SK-N-MC (cell line): ENCODE results near the gene G6PD.
A peak's percentile ranks its signal among the peaks of the same experiment; 100 is the strongest.
"Not testable (repeated sequence)": the region's sequence is repeated elsewhere in the genome, so short reads cannot be mapped to it uniquely, and the experiment has no call there.

Source experiments
- DNase-seq: peaks from one replicate; pipeline ENCODE4 v3.0.0-alpha.2; 2011; ENCODE audit warnings: low read depth, low spot score
- H3K27ac ChIP-seq: fragments of 200-600 bp; sonication (generic); 2 replicates; pipeline ENCODE4 v1.5.1; 2016; ENCODE audit warnings: mixed run types
- H3K36me3 ChIP-seq: fragments of 200-600 bp; sonication (generic); 2 replicates; pipeline ENCODE4 v1.6.1; 2017; ENCODE audit warnings: antibody characterized with exemption, low read length, mixed read lengths; ENCODE audit not compliant: insufficient read depth
- H3K4me3 ChIP-seq: fragments of 200-600 bp; sonication (generic); 2 replicates; pipeline ENCODE4 v1.5.1; 2016
- H3K9ac ChIP-seq: fragments of 200-600 bp; sonication (generic); 2 replicates; pipeline ENCODE4 v1.8.0; 2017; ENCODE audit warnings: mixed run types, mixed read lengths; ENCODE audit not compliant: insufficient read length
- H3K9me3 ChIP-seq: fragments of 200-600 bp; sonication (generic); 2 replicates; pipeline ENCODE4 v1.6.1; 2017; ENCODE audit warnings: low read depth, mild to moderate bottlenecking, antibody characterized with exemption, low read length, moderate library complexity, mixed read lengths
- EZH2 ChIP-seq: fragments of 200-600 bp; sonication (generic); IDR thresholded peaks from one replicate; pipeline ENCODE4 v1.6.1; 2017; ENCODE audit warnings: antibody characterized with exemption
- FOXP2 ChIP-seq: optimal IDR thresholded peaks from 2 replicates; pipeline ENCODE3; 2011; ENCODE audit warnings: mild to moderate bottlenecking, moderate library complexity; ENCODE audit not compliant: insufficient read depth; ENCODE audit errors: extremely low read length, control extremely low read depth
- POLR2AphosphoS5 ChIP-seq: IDR thresholded peaks from 2 replicates; pipeline ENCODE4 v1.6.1; 2012; ENCODE audit warnings: mild to moderate bottlenecking, low read depth, low read length, borderline replicate concordance

G6PD gene

DNA sequence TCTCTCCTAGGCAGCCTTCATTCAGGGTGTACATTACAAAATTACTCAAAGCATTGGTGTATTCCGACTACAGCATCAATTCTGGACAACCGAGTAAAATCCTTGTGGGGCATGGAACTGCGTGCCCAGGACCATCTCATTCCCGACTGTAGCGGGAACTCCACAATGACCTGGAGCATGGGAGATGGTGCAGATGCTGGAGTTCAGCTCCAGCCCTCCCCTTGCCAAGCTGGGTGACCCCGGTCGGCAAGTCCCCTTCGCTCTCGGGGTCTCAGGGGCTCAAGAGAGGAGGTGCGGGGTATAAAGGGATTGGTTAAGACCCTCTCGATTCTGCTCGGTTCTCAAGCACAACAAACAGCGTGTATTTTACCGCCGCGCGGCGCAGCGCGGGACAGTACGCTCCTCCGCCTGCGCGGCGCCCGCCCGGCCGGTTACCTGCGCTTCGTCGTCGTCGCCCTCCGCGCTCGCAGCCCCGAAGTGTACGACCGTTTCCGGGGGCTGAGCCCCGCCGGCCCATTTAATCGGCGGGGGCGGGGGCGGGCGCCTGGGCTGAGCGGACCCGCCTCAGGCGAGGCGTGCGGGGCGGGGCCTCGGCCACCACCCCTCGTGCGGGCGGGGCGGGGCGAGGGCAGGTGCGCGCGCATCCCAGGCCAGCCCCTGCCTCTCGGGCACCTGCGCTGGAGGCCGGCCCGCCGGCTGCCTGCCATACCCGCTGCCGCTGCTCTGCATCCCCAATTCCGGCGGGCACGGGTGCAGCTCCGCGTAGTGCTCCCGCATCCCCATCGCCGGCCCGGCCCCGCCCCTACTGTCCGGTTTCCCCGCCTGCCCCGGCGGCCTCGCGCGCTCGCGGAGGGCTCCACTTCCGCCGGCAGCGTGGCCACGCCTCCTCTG lies at the start of gene G6PD:
Gene G6PD, minus strand, starts transcription at position 493 of the 891 bp plus-strand sequence. CDS start 691 bp downstream, outside the sequence.
- H3K9ac ChIP-seq: peak within 1 kb of the TSS; percentile 89
- no peak for DNase-seq
- H3K9me3 ChIP-seq: no peaks in the 10 kb centered on the region
- no peak for TF ChIP-seq EZH2
- peak; percentile 47; the same call in 1 of the 2 replicates for TF ChIP-seq POLR2AphosphoS5
- TF ChIP-seq FOXP2: no peak
- H3K27ac ChIP-seq: peak within 1 kb of the TSS; percentile 95
- H3K36me3 ChIP-seq: peaks cover 5% of the 10 kb centered on the region; the same call in 1 of the 2 replicates
- peak within 1 kb of the TSS; percentile 87 for H3K4me3 ChIP-seq

DNA sequence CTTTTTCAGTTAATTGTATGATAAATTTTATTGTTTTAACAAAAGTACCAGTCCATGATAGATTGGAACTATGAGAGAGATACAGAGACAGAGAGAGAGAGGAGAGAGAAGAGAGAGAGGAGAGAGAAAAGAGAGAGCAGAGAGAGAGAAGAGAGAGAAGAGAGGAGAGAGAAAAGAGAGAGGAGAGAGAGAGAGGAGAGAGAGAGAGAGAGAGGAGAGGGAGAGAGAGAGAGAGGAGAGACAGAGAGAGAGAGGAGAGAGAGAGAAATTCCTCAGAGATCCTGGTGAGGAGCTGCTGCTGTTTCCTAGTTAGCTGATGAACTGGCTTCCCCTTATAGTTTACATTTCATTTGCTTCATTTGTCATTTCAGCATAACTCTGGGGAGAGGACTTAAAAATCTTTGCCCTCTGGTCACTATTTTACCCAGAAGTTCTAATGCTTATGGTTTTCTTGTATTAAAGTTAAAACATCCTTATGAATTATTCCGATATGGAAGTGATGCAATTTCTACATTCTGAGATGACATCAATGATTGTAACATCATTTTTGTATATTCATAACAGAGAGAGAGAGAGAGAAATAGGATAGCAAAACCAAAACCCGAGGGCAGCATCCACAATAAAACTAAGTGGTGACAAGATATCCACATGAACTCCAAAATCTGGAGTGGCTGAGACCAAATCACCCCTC lies 49.1 kb upstream of the G6PD start:
- no peaks in the 10 kb centered on the region for H3K9me3 ChIP-seq
- no peaks in the 10 kb centered on the region for H3K36me3 ChIP-seq
- TF ChIP-seq POLR2AphosphoS5: no peak
- no peak for TF ChIP-seq FOXP2
- TF ChIP-seq EZH2: no peak
- DNase-seq: no peak
- peak overlapping the region; percentile 89 for H3K27ac ChIP-seq
- peak overlapping the region; percentile 55 for H3K9ac ChIP-seq
- peak overlapping the region; percentile 58 for H3K4me3 ChIP-seq

GRCh38 chrX:154594491-154594890 lies 47.8 kb upstream of the G6PD start:
- Histone ChIP-seq H3K27ac (no peak overlapping the region), H3K9me3 (no peaks in the 10 kb centered on the region), H3K9ac (no peak overlapping the region), H3K36me3 (no peaks in the 10 kb centered on the region), H3K4me3 (no peak overlapping the region)
- DNase-seq: no peak
- TF ChIP-seq EZH2 (no peak), POLR2AphosphoS5 (no peak), FOXP2 (no peak)

- Histone ChIP-seq H3K27ac (no peak overlapping the region), H3K9me3 (no peaks in the 10 kb centered on the region), H3K9ac (no peak overlapping the region), H3K36me3 (no peaks in the 10 kb centered on the region), H3K4me3 (no peak overlapping the region)
- no peak for TF ChIP-seq POLR2AphosphoS5
- no peak for TF ChIP-seq EZH2
- TF ChIP-seq FOXP2: no peak
- DNase-seq: no peak
Observed at GRCh38 chrX:154593201-154593600, 46.6 kb upstream of the G6PD start.

- no peaks in the 10 kb centered on the region for H3K9me3 ChIP-seq
- DNase-seq: no peak
Observed at GRCh38 chrX:154592505-154592904, 45.9 kb upstream of the G6PD start.

DNA sequence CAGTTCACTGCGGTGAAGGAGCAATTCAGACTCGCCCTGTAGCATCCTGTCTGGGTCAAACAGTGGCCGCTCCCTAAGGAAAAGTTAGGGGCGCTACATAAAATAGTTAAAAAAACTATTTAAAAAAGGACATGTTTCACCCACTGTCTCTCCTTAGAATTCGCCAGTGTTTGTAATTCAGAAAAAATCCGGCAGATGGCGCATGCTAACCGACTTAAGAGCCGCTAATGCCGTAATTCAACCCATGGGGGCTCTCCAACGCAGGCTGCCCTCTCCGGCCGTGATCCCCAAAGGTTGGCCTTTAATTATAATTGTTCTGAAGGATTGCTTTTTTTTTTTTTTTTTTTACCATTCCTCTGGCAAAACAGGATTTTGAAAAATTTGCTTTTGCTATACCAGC lies 43.8 kb upstream of the G6PD start:
- H3K36me3 ChIP-seq, H3K9me3 ChIP-seq, H3K4me3 ChIP-seq, H3K9ac ChIP-seq, H3K27ac ChIP-seq, DNase-seq: not testable (repeated sequence)

More at GRCh38 chrX:154592505-154592904, 45.9 kb upstream of the G6PD start:
- TF ChIP-seq FOXP2 (no peak), EZH2 (no peak), POLR2AphosphoS5 (no peak)
- Histone ChIP-seq H3K4me3 (no peak overlapping the region), H3K9ac (no peak overlapping the region), H3K36me3 (no peaks in the 10 kb centered on the region), H3K27ac (no peak overlapping the region)

- not testable (repeated sequence) for DNase-seq, H3K9ac ChIP-seq, H3K27ac ChIP-seq, H3K9me3 ChIP-seq, H3K4me3 ChIP-seq, H3K36me3 ChIP-seq
Observed at GRCh38 chrX:154584585-154585183, 38.0 kb upstream of the G6PD start, which contains the start of gene CTAG1A. Gene CTAG1A (plus strand): TSS chrX:154585133. CDS start chrX:154585207, 74 bp downstream.

- not testable (repeated sequence) for H3K36me3 ChIP-seq, H3K9me3 ChIP-seq, H3K27ac ChIP-seq, H3K9ac ChIP-seq, DNase-seq, H3K4me3 ChIP-seq
Observed at GRCh38 chrX:154582994-154583393, 36.3 kb upstream of the G6PD start.

GRCh38 chrX:154575076-154575475 lies 28.4 kb upstream of the G6PD start:
- H3K9ac ChIP-seq, H3K27ac ChIP-seq, H3K9me3 ChIP-seq, DNase-seq, H3K36me3 ChIP-seq, H3K4me3 ChIP-seq: not testable (repeated sequence)

GRCh38 chrX:154573061-154573460 lies 26.4 kb upstream of the G6PD start:
- H3K9me3 ChIP-seq, DNase-seq, H3K9ac ChIP-seq, H3K4me3 ChIP-seq, H3K36me3 ChIP-seq, H3K27ac ChIP-seq: not testable (repeated sequence)

DNA sequence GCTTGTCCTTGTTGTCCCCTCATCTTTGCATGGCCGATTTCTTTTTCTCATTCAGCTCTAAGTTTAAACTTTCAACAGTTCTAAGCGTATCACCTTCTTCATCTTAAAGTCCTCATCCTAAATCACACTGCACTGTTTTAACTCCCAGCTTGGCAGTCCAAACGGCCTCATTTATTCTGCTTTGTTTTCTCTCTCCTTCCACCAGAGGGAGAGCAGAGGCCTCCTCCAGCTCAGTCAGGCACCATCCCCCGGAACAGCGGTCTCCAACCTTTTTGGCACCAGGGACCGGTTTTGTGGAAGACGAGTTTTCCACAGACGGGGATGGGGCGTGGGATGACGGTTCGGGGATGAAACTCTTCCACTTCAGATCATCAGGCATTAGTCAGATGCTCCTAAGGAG lies 23.7 kb upstream of the G6PD start:
- H3K9me3 ChIP-seq, H3K27ac ChIP-seq, H3K36me3 ChIP-seq, H3K4me3 ChIP-seq, DNase-seq, H3K9ac ChIP-seq: not testable (repeated sequence)

DNA sequence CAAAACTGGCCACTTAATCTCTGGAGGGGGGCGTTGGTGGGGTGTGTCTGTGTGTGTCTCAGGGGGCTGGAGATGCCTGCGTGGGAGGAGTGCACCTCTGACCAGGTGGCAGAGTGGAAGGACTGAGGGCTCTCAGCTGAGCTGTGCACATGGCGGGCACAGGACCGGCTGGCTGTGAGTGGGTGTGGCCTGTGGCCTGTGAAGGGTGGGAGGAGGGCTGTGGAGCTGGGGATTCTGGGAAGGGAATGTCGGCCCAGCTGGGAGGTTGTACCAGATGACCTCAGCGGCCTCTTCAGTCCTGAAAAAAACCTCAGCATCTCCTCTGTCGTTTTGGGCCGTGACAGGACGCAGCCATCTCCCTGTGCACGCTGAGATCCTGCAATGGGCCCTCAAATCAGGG lies 15.6 kb upstream of the G6PD start:
- not testable (repeated sequence) for H3K9me3 ChIP-seq, H3K4me3 ChIP-seq, DNase-seq, H3K9ac ChIP-seq, H3K36me3 ChIP-seq, H3K27ac ChIP-seq
